Trophoblast cell (in vitro differentiated cells and primary cell): ENCODE measurements around the gene PRPS1.

Experiments
- DNase-seq, 2 donors: peaks; one replicate each; pipeline ENCODE4 v3.0.0-alpha.2; 2016
- H2AFZ ChIP-seq: 2 replicates; pipeline ENCODE4 v1.6.1; 2013; ENCODE audit warnings: low read length, moderate library complexity, mild to moderate bottlenecking; ENCODE audit not compliant: insufficient read depth, poor library complexity
- H2AK5ac ChIP-seq: 2 replicates; pipeline ENCODE4 v1.6.1; 2013; ENCODE audit warnings: mild to moderate bottlenecking, low read length
- H2BK120ac ChIP-seq: 2 replicates; pipeline ENCODE4 v1.6.1; 2013; ENCODE audit warnings: low read length, mild to moderate bottlenecking, moderate library complexity; ENCODE audit not compliant: insufficient read depth, poor library complexity
- H2BK12ac ChIP-seq: 2 replicates; pipeline ENCODE4 v1.6.1; 2013; ENCODE audit warnings: mild to moderate bottlenecking, low read length, moderate library complexity
- H2BK5ac ChIP-seq: 2 replicates; pipeline ENCODE4 v1.6.1; 2013; ENCODE audit warnings: low read length, low read depth, moderate library complexity, mild to moderate bottlenecking; ENCODE audit not compliant: poor library complexity
- H3K14ac ChIP-seq: 2 replicates; pipeline ENCODE4 v1.6.1; 2013; ENCODE audit warnings: mild to moderate bottlenecking, low read length
- H3K18ac ChIP-seq: 2 replicates; pipeline ENCODE4 v1.6.1; 2013; ENCODE audit warnings: mild to moderate bottlenecking, low read length
- H3K23ac ChIP-seq: 2 replicates; pipeline ENCODE4 v1.6.1; 2013; ENCODE audit warnings: low read length
- H3K27ac ChIP-seq: 2 replicates; pipeline ENCODE4 v1.5.1; 2013; ENCODE audit warnings: low read depth, mild to moderate bottlenecking, inconsistent platforms, low read length, moderate library complexity
- H3K27me3 ChIP-seq: 2 replicates; pipeline ENCODE4 v1.6.1; 2013; ENCODE audit warnings: inconsistent platforms, mild to moderate bottlenecking, low read length, moderate library complexity; ENCODE audit not compliant: insufficient read depth
- H3K36me3 ChIP-seq, 2 experiments: 1 replicate in 1 of 2; 2 replicates in 1 of 2; pipeline ENCODE4 v1.6.1; 2013; ENCODE audit warnings: low read length in 2 of 2, mild to moderate bottlenecking in 2 of 2, moderate library complexity in 1 of 2; ENCODE audit not compliant: insufficient read depth in 2 of 2, control insufficient read depth in 1 of 2
- H3K4ac ChIP-seq: 2 replicates; pipeline ENCODE4 v1.6.1; 2013; ENCODE audit warnings: low read depth, mild to moderate bottlenecking, low read length, moderate library complexity
- H3K4me1 ChIP-seq, 2 experiments: 1 replicate in 1 of 2; 2 replicates in 1 of 2; pipeline ENCODE4 v1.6.1; 2013; ENCODE audit warnings: low read length in 2 of 2, mild to moderate bottlenecking in 2 of 2, moderate library complexity in 1 of 2; ENCODE audit not compliant: insufficient read depth in 2 of 2, control insufficient read depth in 1 of 2
- H3K4me2 ChIP-seq: 2 replicates; pipeline ENCODE4 v1.6.1; 2013; ENCODE audit warnings: inconsistent platforms, mild to moderate bottlenecking, low read length, moderate library complexity
- H3K4me3 ChIP-seq: 2 replicates; pipeline ENCODE4 v1.5.1; 2013; ENCODE audit warnings: mild to moderate bottlenecking, low read depth, low read length, inconsistent platforms
- H3K79me1 ChIP-seq: one replicate; pipeline ENCODE4 v1.6.1; 2013; ENCODE audit warnings: low read length
- H3K79me2 ChIP-seq: 2 replicates; pipeline ENCODE4 v1.6.1; 2013; ENCODE audit warnings: low read length, mild to moderate bottlenecking; ENCODE audit not compliant: control insufficient read depth, insufficient read depth, poor library complexity
- H3K9ac ChIP-seq: 2 replicates; pipeline ENCODE4 v1.6.1; 2013; ENCODE audit warnings: mild to moderate bottlenecking, low read length
- H3K9me3 ChIP-seq: 2 replicates; pipeline ENCODE4 v1.6.1; 2013; ENCODE audit warnings: low read depth, mild to moderate bottlenecking, control low read depth, inconsistent platforms, low read length; ENCODE audit not compliant: insufficient read depth
- H4K12ac ChIP-seq: 2 replicates; pipeline ENCODE4 v1.6.1; 2013; ENCODE audit warnings: low read depth, mild to moderate bottlenecking, low read length, moderate library complexity
- H4K8ac ChIP-seq: 2 replicates; pipeline ENCODE4 v1.6.1; 2013; ENCODE audit warnings: low read depth, mild to moderate bottlenecking, low read length, moderate library complexity
- H4K91ac ChIP-seq: one replicate; pipeline ENCODE4 v1.6.1; 2013; ENCODE audit warnings: low read depth, mild to moderate bottlenecking, low read length, moderate library complexity
- WGBS: extraction: QIAGEN DNeasy Blood & Tissue Kit; methylation state at CpG from one replicate; pipeline ENCODE4 v1.1.7; 2013; ENCODE audit warnings: missing lambda C conversion rate; ENCODE audit not compliant: insufficient read length, insufficient coverage; ENCODE audit errors: extremely low coverage; 5-methylcytosine and 5-hydroxymethylcytosine counted together

The PRPS1 gene

DNA sequence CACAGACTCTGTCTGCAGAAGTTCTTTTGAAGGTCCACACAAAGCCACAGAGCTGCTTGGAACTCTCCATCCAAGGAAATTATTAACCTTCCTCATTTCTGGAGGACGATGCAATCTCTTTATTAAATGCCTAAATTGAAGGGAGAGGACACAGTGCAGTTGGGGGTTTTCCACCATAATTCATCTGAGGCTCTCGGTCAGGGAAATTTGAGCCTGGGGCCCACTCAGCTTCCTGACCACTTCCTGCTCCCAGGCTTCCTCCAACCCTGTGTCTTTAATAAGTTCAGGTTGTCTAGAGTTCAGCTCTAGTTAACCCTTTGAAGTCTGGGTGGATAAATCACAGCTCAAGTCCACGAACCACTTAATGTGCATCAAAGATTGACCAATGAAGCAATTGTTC is 58.5 kb downstream of the PRPS1 start:
- DNase-seq: no peak
- Histone ChIP-seq H4K91ac (no peak overlapping the region), H4K12ac (no peak overlapping the region), H3K4me2 (no peak overlapping the region), H3K4me3 (no peak overlapping the region), H2BK12ac (no peak overlapping the region), H3K23ac (no peak overlapping the region), H3K9ac (no peak overlapping the region), H3K18ac (no peak overlapping the region), H3K9me3 (no peaks in the 10 kb centered on the region), H3K27ac (no peak overlapping the region), H3K79me2 (no peaks in the 10 kb centered on the region), H3K79me1 (no peaks in the 10 kb centered on the region), H2BK120ac (no peak overlapping the region), H3K27me3 (no peaks in the 10 kb centered on the region), H2AFZ (no peak overlapping the region), H3K14ac (no peak overlapping the region), H3K4me1 (no peaks in the 10 kb centered on the region), H2AK5ac (no peak overlapping the region), H3K36me3 (no peaks in the 10 kb centered on the region), H4K8ac (no peak overlapping the region), H3K4ac (no peak overlapping the region), H2BK5ac (no peak overlapping the region)
- no CpG with 5 or more reads among the region's 3 CpGs for WGBS

DNA sequence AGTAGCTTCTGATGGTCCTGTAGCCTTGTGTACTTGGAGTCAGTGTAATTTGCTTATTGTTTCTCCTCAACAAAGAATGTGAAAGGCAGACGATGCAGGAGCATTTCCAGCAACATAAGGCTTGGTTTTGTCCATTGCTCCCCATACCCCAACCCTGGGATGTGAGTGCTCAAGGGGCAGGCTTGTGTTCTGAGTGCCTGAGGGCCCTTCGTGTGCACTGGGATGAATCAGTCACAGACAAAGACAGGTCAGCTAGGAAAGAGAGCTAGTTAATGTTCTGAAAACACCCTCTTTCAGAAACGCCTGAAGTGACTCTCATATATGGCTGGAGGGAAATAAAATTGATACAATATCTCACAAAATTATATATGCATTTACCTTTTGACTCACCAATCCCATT is 59.1 kb downstream of the PRPS1 start:
- no peak overlapping the region for H3K4me2 ChIP-seq
- no peak overlapping the region for H2BK5ac ChIP-seq
- no peaks in the 10 kb centered on the region for H3K79me1 ChIP-seq
- no peaks in the 10 kb centered on the region for H3K36me3 ChIP-seq
- no peak overlapping the region for H3K4ac ChIP-seq
- no peak overlapping the region for H4K91ac ChIP-seq
- no peak for DNase-seq
- H4K12ac ChIP-seq: no peak overlapping the region
- no CpG with 5 or more reads among the region's 3 CpGs for WGBS
- H3K9me3 ChIP-seq: no peaks in the 10 kb centered on the region
- no peak overlapping the region for H3K9ac ChIP-seq
- no peak overlapping the region for H3K18ac ChIP-seq
- no peaks in the 10 kb centered on the region for H3K4me1 ChIP-seq
- no peak overlapping the region for H3K23ac ChIP-seq
- no peaks in the 10 kb centered on the region for H3K27me3 ChIP-seq
- H2BK120ac ChIP-seq: no peak overlapping the region
- H3K4me3 ChIP-seq: no peak overlapping the region
- no peak overlapping the region for H3K14ac ChIP-seq
- H2BK12ac ChIP-seq: no peak overlapping the region
- H2AK5ac ChIP-seq: no peak overlapping the region
- H3K79me2 ChIP-seq: no peaks in the 10 kb centered on the region
- H3K27ac ChIP-seq: no peak overlapping the region
- H4K8ac ChIP-seq: no peak overlapping the region
- H2AFZ ChIP-seq: no peak overlapping the region

DNA sequence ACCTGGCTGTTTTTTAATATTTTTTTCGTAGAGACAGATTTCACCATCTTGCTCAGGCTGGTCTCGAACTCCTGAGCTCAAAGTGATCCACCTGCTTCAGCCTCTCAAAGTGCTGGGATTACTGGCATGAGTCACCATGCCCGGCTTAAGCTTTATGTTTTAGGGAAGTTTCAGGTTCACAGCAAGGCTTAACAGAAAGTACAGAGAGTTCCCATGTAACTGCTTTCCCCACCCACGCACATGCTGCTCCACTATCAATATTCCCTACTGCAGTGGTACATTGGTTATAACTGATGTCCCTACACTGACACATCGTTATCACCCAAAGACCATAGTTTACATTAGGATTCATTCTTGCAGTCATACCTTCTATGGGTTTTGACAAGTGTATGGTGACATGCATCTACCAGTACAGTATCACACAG is 62.7 kb downstream of the PRPS1 start:
- H3K79me2 ChIP-seq: no peaks in the 10 kb centered on the region
- H3K79me1 ChIP-seq: no peaks in the 10 kb centered on the region
- H3K4me1 ChIP-seq: no peaks in the 10 kb centered on the region
- no peak overlapping the region for H3K4ac ChIP-seq
- H2BK5ac ChIP-seq: no peak overlapping the region
- H3K9me3 ChIP-seq: no peaks in the 10 kb centered on the region
- H3K27me3 ChIP-seq: no peaks in the 10 kb centered on the region
- no peak overlapping the region for H3K9ac ChIP-seq
- no peaks in the 10 kb centered on the region for H3K36me3 ChIP-seq
- H2AK5ac ChIP-seq: no peak overlapping the region
- H3K18ac ChIP-seq: no peak overlapping the region
- H3K23ac ChIP-seq: no peak overlapping the region
- no peak overlapping the region for H4K8ac ChIP-seq
- no peak overlapping the region for H3K14ac ChIP-seq
- no CpG with 5 or more reads among the region's 5 CpGs for WGBS
- no peak overlapping the region for H3K27ac ChIP-seq
- no peak overlapping the region for H2BK12ac ChIP-seq
- H3K4me3 ChIP-seq: no peak overlapping the region
- H4K91ac ChIP-seq: no peak overlapping the region
- no peak overlapping the region for H2BK120ac ChIP-seq
- DNase-seq: no peak
- H2AFZ ChIP-seq: no peak overlapping the region
- H4K12ac ChIP-seq: no peak overlapping the region
- H3K4me2 ChIP-seq: no peak overlapping the region

DNA sequence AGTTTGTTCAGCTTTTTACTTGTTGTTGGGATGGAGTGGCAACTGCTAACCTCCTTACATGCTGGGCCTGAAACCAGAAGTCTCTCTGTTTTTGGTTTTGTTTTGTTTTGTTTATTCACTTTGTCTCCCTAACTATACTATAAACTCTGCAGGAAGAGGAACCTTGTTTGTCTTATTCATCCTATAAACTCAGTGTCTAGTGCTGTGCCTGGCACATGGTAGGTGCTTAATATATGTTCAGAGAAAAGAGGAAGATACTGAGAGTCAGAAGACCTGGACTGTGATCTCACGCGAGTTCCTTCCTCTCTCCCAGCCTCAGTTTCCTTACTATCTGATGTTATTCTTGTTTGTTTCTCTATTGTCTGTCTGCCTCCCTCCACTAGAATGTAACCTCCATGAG is 71.3 kb downstream of the PRPS1 start:
- no peaks in the 10 kb centered on the region for H3K79me1 ChIP-seq
- H4K12ac ChIP-seq: no peak overlapping the region
- no peak overlapping the region for H3K18ac ChIP-seq
- no peak overlapping the region for H3K27ac ChIP-seq
- H3K79me2 ChIP-seq: no peaks in the 10 kb centered on the region
- WGBS: no CpG with 5 or more reads among the region's 2 CpGs
- H3K4ac ChIP-seq: no peak overlapping the region
- no peaks in the 10 kb centered on the region for H3K9me3 ChIP-seq
- no peak overlapping the region for H2AFZ ChIP-seq
- no peak overlapping the region for H3K14ac ChIP-seq
- H4K8ac ChIP-seq: no peak overlapping the region
- no peak overlapping the region for H2BK12ac ChIP-seq
- no peak overlapping the region for H3K4me3 ChIP-seq
- H3K4me1 ChIP-seq: no peaks in the 10 kb centered on the region
- H2BK5ac ChIP-seq: no peak overlapping the region
- H2BK120ac ChIP-seq: no peak overlapping the region
- no peak overlapping the region for H4K91ac ChIP-seq
- H3K4me2 ChIP-seq: no peak overlapping the region
- H3K27me3 ChIP-seq: no peaks in the 10 kb centered on the region
- DNase-seq: no peak
- H2AK5ac ChIP-seq: no peak overlapping the region
- H3K23ac ChIP-seq: no peak overlapping the region
- H3K36me3 ChIP-seq: no peaks in the 10 kb centered on the region
- H3K9ac ChIP-seq: no peak overlapping the region
